SK-N-DZ (cell line): Measurements from ENCODE around the gene MYOM3.

Experiments used
- DNase-seq: peaks from one replicate; pipeline ENCODE4 v3.0.0-alpha.2; 2015; ENCODE audit warnings: low spot score

The MYOM3 gene

DNA sequence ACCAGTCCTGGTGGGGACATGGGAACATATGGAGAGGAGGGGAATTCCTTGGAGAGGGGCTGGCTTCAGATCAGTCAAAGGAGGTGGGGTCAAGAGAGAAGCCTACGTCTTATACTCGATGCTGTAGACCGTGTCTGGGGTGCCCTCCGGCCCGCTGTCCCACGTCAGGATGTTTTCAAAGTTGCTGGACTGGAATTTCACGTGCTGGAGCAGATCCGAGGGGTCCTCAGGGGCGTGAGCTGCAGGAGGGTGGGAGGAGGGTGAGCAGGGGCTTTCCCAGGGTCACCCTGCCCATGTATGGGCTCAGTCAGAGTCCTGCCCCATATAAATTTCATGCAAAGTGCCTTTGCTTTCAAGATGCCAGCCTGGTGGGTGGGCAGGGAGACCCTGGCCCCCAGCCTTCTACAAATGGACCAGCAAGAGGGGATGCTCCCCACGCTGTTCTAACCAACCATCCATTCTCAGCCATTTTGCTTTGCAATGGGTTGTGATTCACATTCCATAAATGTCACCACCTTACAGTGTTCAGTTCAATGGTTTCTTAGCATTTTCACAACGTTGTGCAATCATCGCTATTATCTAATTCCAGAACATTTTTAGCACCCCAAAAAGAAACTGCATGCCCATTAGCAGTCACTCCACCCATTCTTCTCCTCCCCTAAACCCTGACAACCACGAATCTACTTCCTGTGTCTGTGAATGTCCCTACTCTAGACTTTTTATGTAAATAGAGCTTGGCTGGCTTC is 26.7 kb upstream of the MYOM3 start:
- DNase-seq: no peak

DNA sequence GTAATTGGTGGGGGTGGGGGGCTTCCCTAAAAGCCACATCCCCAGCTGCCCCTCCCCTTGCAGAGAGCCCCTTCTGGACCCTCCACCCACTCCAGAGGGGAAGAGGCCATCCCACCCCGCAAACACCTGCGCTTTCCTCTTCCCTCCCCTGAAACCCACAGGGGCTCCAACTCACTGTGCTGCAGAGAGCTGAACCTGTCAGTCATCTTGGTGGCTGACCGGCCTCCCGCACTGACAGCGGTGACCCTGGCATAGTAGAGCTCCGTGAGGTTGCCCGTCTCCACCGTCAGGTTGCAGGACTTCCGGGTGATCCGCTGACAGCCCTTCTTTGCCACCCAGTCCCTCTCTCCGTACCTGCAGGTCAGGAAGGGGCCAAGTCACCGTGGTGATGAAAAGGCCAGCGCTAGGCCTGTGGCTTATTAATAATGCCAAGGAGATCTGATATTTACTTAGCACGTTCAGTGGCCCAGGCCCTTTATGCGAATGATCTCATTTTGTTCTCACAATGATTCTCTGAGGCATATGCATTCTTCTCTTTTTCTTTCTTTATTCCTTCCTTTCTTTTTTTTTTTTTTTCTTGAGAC is 25.1 kb upstream of the MYOM3 start:
- DNase-seq: no peak

DNA sequence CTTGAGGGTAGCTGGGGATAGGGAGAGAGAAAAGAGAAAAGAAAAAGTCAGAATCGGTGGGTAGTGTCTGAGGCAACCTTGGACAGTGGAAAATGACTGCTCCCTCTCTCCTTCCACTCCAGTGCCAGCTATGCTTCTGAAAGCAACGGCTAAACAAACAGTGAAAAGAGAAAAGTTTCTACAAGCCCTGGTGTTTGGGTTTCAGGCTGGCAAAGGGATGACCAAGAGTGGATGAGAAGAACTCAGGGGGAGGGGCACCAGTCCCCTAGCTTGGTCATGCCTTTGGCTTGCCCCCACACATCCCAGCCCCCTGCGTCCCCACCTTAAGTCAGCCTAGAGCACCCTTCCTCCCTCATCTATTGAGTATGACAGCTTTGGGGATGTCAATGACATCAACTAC is 22.4 kb upstream of the MYOM3 start:
- no peak for DNase-seq

DNA sequence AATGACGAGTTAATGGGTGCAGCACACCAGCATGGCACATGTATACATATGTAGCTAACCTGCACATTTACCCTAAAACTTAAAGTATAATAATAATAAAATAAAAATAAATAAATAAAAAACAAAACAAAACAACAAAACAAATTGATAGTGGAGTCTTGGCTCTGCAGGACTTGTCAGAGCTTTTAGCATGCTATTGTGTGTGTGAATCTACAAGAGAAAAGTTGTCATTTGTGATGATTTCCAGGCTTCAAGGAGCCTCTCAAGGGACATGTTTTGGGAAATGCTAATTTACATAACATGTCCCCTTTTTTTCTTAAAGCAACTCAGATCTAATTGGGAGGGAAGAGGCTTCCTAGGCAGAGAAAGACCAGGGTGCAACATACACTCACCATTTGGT is 21.9 kb upstream of the MYOM3 start:
- DNase-seq: no peak

DNA sequence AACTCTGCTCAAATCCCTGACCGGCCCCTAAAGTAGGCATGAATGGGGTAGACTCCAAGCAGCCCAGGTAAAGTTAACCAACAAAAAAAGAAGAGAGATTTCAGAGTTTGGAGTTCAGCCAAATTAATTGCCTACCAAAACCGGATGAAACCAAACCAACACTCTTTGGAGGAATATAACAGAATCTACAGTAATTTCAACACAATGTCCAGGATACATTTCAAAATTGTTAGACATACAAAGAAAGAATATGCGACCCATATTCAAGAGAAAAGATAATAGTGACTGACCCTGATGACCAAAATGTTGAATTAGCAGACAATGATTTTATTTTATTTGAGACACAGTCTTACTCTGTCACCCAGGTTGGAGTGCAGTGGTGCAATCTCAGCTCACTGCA is 18.4 kb upstream of the MYOM3 start:
- DNase-seq: no peak

DNA sequence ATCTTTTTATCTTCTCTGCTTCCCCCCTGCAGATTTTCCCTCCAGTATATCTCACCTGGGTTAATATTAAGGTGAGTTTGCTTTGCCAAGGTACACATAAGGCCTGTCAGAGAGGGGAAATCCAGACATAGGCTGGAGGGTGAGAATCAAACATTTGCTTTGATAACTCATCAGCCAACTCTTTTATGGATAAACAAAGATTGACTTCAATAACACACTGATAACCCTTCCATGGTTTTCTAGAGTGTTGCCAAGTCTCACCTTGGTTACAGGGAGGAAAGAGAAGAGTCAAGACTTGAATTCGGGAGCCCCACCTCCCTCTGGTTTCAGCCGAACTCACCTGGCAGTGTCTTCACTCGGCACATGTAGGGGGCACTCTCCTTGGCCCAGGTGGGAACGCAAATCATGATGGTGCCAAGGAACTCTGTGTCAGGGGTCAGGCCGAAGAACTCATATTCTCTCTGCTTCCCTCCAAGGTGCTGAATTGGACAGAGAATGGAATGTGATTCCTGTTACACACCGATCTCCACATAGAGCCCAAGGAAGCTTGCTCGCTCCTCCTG is 15.9 kb upstream of the MYOM3 start:
- no peak for DNase-seq

DNA sequence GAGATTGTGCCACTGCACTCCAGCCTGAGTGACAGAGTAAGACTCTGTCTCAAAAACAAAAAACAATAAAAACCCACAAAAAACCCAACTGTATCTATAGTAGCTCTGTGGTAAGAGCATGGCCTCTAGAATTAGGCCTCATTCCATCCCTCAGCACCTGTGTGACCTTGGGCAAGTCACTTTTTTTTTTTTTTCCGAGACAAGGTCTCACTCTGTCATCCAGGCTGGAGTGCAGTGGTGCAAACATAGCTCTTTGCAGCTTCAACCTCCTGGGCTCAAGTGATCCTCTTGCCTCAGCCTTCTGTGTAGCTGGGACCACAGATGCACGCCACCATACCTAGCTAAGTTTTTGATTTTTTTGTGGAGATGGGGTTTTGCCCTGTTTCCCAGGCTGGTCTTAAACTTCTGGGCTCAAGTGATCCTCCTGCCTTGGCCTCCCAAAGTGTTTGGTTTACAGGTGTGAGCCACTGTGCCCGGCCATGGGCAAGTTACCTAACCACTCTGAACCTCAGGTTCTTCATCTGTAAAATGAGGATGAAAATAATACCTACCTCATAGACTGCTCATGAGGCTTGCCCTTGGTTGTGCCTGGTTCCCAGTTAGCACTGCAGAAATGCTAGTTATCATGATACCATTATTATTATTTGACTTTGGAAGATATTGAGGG is 15.3 kb upstream of the MYOM3 start:
- DNase-seq: no peak

DNA sequence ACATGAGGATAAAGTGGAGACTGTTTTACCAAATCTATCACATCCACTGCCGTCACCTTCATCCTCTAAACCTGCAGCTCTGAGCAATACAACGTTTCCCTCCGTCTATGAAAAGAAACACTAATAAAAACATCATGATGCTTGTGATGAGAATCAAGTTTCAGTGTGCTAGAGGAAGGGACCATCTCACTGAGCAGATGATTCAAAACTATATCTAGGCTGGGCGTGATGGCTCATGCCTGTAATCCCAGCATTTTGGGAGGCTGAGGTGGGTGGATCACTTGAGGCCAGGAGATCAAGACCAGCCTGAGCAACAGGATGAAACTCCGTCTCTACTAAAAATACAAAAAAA is 14.7 kb upstream of the MYOM3 start:
- no peak for DNase-seq

DNA sequence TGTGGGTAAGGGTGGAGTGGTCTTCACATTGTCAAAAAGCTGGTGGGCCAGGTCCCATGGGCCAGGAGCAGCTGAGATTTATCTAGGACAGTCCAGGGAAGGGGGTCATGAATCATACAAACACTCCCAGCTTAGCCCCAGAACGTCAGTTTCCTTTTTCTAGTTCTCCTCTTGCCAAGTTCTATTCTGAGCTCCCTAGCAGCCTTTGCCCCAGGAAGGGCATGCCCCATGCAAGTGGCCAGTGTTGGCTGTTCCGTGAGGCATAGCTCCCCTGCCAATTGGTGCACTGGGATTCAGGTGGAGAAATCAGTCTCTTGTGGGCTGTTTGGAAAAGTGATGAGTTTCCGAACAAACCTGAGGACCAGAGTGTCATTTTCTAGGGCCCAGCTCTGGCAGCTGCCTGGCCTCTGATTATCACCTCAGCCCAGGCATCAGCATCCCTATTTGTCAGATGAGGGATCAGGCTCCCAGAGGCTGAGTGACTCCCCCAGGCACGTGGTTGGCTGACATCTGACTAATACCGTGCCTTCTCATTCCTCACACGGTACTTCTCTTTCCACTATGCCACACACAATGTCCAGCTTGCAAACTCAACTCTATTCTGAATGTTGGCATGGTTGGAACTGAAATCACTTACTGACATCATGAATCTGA is 14.2 kb upstream of the MYOM3 start:
- no peak for DNase-seq

DNA sequence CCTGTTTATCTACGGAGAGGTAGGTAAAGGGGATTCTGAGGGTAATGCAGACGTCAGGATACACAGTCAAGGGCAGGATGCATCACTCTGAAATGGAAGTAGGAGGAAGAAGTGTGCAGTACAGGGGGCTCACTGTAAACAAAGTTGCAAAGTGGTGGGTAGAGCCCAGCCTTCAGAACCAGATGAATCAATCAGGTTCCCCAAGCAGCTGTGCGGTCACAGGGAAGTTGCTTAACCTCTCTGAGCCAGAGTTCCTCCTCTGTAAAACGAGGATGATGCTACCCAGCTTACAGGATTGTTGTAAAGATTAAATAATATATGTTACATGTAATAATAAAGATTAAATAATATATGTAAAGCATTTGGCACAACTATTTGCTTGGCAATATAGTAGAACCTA is 13.5 kb upstream of the MYOM3 start:
- DNase-seq: no peak

DNA sequence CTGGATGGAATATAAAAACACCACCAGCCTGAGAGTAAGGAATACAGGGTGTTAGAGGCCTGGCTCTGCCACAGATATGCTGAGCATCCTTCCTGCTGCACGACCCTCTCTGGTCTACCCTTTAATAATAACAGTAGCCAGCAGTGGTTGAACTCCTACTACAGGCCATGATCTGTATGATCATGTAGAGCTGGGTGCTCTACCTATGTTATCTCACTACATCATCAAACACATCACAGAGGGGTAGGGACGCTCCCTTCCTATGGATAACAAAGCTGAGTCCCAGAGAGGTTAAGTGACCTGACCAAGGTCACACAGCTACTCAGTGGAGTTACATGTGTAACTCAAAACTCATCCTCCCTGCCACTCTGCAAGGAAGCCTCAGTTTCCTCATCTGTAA is 13.0 kb upstream of the MYOM3 start:
- no peak for DNase-seq

DNA sequence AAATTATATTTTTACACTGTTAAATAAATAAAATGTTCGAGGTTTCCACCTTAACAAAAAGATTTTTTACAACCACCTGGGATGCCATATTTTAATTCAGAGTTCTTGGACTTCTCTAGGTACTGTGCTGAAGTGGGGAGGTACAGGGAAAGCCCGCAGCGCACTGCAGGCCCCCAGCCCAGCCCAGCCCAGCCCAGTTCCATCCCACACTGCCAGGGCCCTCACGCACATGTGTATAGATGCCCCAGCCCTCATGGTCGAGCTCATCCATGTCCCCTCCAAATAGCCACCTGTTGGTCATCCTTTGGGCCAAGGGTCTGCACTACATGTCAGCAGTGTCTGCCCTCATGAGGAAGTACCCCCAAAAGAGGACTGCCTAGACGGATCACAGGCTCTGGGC is 11.7 kb upstream of the MYOM3 start:
- no peak for DNase-seq

DNA sequence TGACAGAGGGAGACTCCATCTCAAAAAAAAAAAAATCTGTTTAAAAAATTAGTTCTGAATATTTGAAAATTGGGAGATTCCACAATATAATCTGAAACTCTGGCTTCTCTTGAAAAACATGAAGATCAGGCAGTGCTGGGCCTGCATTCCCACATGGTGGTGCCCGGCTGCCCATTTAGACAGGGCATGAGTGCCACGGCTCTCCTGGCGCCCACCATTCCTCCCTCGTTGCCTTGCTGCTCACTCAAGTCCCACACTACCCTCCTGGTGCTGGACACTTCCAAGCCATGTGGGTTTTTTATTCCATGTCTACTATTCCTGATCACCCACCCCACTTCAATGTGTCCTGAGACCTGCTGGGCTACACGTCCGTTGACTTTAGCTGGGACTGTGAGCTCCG is 10.8 kb upstream of the MYOM3 start:
- DNase-seq: no peak

DNA sequence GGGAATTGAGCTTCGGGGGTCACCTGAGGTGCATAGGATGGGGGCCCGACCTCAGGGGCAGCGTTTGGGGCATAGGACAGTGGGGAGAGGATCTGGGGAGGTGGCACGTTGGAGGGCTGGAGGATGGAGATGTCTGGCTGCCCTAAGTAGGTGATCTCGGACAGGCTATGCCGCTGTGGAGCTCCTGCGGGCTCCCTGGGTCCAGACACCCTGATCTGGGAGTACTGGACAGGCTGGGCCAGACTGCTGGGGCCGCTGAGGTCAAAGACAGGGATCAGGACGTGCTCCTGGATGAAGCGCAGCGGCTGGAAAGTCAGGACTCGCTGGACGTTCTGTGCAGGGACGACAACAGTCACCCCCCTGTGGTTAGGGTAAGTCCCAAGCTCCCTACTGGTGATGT is 9.5 kb upstream of the MYOM3 start:
- DNase-seq: no peak

DNA sequence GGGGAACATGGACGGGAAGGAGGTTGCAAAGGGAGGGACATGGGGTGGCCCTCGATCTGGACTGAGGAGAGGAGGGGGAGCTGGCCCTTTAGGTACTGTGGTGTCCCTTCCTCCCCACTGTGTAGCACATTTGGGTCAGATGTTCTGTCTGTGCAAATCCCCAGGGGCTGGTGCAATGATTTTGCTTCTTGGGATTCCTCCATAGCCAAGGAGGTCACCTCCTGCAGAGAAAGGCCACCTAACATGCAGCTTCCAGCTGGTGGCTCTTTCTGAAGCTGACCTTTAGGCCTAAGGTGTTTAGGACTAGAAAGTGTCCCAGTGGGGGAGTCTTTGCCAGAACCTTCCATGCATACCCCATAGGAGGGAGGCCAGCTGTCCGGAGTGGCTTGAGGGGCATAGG is 9.0 kb upstream of the MYOM3 start:
- DNase-seq: no peak

DNA sequence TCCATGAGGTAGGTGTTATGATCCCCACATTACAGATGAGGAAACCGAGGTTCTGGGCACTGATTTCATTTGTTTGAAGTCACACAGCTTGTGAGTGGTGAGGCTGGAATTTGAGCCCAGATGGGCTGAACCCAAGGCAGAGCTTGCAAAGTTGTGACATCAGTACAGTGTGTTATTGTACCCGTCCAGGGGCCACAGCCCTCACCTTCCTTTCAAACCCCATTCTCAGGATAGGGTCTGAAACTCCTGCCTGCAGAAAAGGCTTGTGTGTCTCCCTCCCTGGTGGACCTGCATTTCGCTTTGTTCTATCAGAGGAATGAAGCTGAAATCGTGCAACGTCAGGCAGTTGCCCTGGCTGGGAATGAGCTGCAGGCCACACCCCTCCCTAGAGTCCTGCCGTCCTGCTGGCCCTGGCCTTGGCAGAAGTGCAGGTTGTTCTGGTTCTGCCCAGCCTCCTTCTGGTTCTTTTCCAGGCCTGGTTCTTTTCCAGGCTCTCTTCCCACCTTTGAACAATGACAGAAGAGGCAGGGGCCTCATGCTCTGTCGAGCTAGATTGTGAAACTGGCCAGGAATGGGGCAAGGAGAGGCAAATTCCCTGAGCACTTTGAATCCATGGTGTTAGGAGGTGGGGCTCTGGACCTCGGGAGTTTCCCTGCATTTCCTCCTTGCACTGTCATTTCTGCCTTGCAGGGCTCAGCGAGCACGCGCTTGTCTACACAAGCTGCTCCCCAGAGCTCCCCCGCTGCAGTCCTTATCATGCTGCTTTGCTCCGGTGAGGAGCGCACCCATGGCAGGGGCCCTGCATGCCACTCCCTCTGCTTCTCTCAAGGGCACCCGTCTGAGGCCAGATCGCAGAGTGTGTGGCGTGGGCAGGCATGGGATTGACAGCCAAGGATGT is 8.2 kb upstream of the MYOM3 start:
- no peak for DNase-seq

DNA sequence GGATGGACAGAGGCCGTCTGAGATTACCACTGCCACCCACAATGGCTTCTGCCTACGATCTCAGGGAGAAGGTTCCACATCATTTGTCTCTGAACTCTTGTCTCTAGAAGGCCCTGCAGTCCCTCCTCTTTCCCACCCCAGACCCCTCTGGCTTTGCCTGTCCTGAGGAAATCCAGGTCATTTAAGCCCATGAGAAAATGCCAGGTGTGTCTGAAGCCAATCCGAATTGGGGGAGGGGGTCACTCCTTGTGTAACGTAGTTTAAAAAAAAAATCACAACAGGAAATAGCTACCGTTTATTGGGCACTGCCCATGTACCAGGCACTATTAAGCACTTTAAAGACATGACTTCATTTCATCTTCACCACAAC is 7.5 kb upstream of the MYOM3 start:
- DNase-seq: no peak

DNA sequence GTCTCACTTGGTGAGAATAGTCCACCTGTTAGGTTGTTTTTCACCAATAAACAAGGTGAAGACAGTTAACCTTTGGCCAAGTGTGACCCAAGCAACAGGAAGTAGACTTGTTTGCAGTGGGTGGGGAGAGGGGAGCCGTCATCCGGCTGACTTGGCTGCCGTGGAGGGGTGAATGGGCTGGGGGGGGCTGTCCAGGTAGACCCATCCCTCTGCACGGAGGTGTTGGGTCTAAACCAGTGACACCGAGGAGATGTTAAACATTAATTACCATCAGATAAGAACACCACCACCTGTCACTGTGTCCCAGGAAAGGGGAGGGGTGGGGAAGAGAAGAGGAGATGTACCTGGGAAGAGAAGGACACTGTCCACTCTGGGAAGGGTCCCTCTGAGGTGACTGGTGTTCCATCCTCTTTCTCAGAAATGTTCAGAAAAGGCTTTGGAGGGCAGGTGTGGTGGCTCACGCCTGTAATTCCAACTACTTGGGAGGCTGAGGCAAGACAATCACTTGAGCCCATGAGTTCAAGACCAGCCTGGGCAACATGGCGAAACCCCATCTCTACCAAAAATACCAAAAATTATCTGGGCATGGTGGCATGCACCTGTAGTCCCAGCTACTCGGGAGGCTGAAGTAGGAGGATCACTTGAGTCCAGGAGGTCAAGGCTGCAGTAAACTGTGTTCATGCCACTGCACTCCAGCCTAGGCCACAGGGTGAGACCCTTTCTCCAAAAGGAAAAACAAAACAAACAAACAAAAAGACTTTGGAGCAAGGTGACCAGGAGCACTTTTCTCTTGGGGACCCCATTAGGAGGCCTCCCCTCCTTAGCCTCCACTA is 6.7 kb upstream of the MYOM3 start:
- no peak for DNase-seq

DNA sequence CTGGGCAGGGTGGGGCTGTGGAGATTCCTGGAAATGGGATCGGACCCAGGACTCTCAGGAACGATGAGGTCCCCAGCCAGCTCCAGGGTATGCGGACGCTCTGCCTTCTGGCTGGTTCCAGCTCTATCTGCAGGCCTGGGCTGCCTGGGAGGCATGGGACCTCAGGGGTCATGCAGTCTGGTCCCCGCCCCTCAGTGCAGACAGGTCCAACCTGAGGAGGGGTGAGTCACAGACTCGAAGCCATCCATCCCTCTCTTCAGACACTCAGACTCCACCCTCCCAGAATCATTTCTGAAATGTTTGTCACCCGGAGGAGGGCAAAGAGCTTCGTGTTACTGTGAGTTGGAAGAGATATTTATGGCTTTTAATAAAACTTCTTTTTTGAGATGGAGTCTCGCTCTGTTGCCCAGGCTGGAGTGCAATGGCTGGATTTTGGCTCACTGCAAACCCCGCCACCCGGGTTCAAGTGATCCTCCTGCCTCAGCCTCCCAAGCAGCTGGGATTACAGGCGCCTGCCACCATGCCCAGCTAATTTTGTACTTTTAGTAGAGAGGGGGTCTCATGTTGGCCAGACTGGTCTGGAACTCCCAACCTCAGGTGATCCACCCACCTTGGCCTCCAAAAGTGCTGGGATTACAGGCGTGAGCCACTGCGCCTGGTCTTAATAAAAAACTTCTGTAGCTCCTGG is 5.9 kb upstream of the MYOM3 start:
- no peak for DNase-seq

DNA sequence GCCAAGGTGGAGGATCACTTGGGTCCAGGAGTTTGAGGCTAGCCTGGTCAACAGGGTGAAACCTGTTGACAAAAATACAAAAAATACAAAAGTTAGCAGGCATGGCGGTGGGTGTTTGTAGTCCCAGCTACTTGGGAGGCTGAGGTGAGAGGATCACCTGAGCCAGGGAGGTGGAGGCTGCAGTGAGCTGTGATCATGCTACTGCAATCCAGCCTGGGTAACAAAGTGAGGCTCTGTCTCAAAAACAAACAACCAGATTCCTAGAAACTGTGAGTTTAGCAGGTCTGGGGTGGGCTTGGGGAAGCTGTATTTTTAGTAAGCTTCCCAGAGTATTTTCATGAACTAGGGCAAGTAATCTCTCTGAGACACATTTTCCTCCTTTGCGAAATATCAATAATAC is 5.2 kb upstream of the MYOM3 start:
- no peak for DNase-seq
